GM23338 (cell line): ENCODE measurements around the gene ECE1. TPM values are rescaled to one million over a fixed set of nuclear protein-coding genes. Genes with fewer than 3 reads are reported as not detected.

Source experiments
- ATAC-seq: fragments of 200-7000 bp; cut with Tn5 transposase; 3 replicates; pipeline ENCODE4 v1.9.1; 2020
- DNase-seq: peaks from one replicate; pipeline ENCODE4 v3.0.0-alpha.2; 2015; ENCODE audit warnings: low spot score
- H2AFZ ChIP-seq: fragments of 200-600 bp; sonication (generic); 2 replicates; pipeline ENCODE4 v1.8.0; 2016; ENCODE audit warnings: antibody characterized with exemption, mild to moderate bottlenecking, moderate library complexity
- H3F3A ChIP-seq: fragments of 200-600 bp; sonication (generic); replicated peaks from 2 replicates; pipeline ENCODE4 v1.8.0; 2017; ENCODE audit warnings: antibody characterized with exemption, mixed run types, low read depth
- H3K27ac ChIP-seq: fragments of 200-600 bp; sonication (generic); 2 replicates; pipeline ENCODE4 v1.6.1; 2016; ENCODE audit warnings: low read depth
- H3K27me3 ChIP-seq: fragments of 200-600 bp; sonication (generic); 2 replicates; pipeline ENCODE4 v1.8.0; 2016; ENCODE audit warnings: mild to moderate bottlenecking, mixed run types, moderate library complexity; ENCODE audit not compliant: insufficient read depth
- H3K36me3 ChIP-seq: fragments of 200-600 bp; sonication (generic); 2 replicates; pipeline ENCODE4 v1.8.0; 2016; ENCODE audit warnings: mild to moderate bottlenecking; ENCODE audit not compliant: insufficient read depth
- H3K4me1 ChIP-seq: fragments of 200-600 bp; sonication (generic); 2 replicates; pipeline ENCODE4 v1.8.0; 2016; ENCODE audit warnings: mild to moderate bottlenecking, moderate library complexity; ENCODE audit not compliant: insufficient read depth
- H3K4me2 ChIP-seq: fragments of 200-600 bp; sonication (generic); 2 replicates; pipeline ENCODE4 v1.7.1; 2017; ENCODE audit warnings: mixed run types
- H3K4me3 ChIP-seq: fragments of 200-600 bp; sonication (generic); 2 replicates; pipeline ENCODE4 v1.6.1; 2016; ENCODE audit warnings: mixed run types
- H3K79me2 ChIP-seq: fragments of 200-600 bp; sonication (generic); replicated peaks from 2 replicates; pipeline ENCODE4 v1.8.0; 2017; ENCODE audit warnings: mild to moderate bottlenecking; ENCODE audit not compliant: insufficient read depth
- H3K9me2 ChIP-seq: fragments of 200-600 bp; sonication (generic); 2 replicates; pipeline ENCODE4 v1.8.0; 2017; ENCODE audit not compliant: insufficient read depth
- H4K20me1 ChIP-seq: fragments of 200-600 bp; sonication (generic); replicated peaks from 2 replicates; pipeline ENCODE4 v1.8.0; 2017; ENCODE audit warnings: mild to moderate bottlenecking; ENCODE audit not compliant: insufficient read depth
- H3K27ac Mint-ChIP-seq: 2 replicates; pipeline ENCODE4 v1.8.0; 2020; ENCODE audit warnings: inconsistent platforms, mild to moderate bottlenecking, moderate library complexity, mixed read lengths
- H3K27me3 Mint-ChIP-seq: 3 replicates; pipeline ENCODE4 v1.8.0; 2022; ENCODE audit warnings: low read depth, mild to moderate bottlenecking, moderate library complexity, mixed read lengths, inconsistent platforms; ENCODE audit not compliant: insufficient read depth, poor library complexity
- H3K36me3 Mint-ChIP-seq: 3 replicates; pipeline ENCODE4 v1.8.0; 2021; ENCODE audit warnings: low read depth, mild to moderate bottlenecking, inconsistent platforms, moderate library complexity, mixed read lengths
- H3K4me1 Mint-ChIP-seq: 3 replicates; pipeline ENCODE4 v1.8.0; 2020; ENCODE audit warnings: mild to moderate bottlenecking, inconsistent platforms, mixed read lengths
- H3K4me3 Mint-ChIP-seq: 3 replicates; pipeline ENCODE4 v1.8.0; 2021; ENCODE audit warnings: moderate library complexity, mild to moderate bottlenecking, inconsistent platforms, mixed read lengths
- H3K9me3 Mint-ChIP-seq: 3 replicates; pipeline ENCODE4 v1.8.0; 2020; ENCODE audit warnings: moderate library complexity, mild to moderate bottlenecking, inconsistent platforms, mixed read lengths
- CTCF ChIP-seq, 2 experiments: fragments of 200-600 bp in 1 of 2; sonication (generic) in 1 of 2; conservative IDR thresholded peaks; 2 replicates each; pipeline versions ENCODE4 v1.5.1 to v1.6.1; 2016 to 2017; ENCODE audit warnings: antibody characterized with exemption in 2 of 2, low read depth in 2 of 2, mild to moderate bottlenecking in 2 of 2, moderate library complexity in 1 of 2
- EZH2phosphoT487 ChIP-seq: fragments of 200-600 bp; sonication (generic); IDR thresholded peaks from one replicate; pipeline ENCODE4 v1.8.1; 2018; ENCODE audit warnings: antibody characterized with exemption; ENCODE audit not compliant: unreplicated experiment
- POLR2AphosphoS5 ChIP-seq: IDR thresholded peaks from 2 replicates; pipeline ENCODE4 v1.6.1; 2016; ENCODE audit warnings: antibody characterized with exemption, low read depth
- ZNF114 ChIP-seq: fragments of 250-450 bp; sonication (Bioruptor Pico); IDR thresholded peaks from 2 replicates; pipeline ENCODE4 v1.5.0; 2020; ENCODE audit warnings: mild to moderate bottlenecking, moderate library complexity
- ZNF462 ChIP-seq: fragments of 250-450 bp; sonication (Bioruptor Pico); IDR thresholded peaks from 2 replicates; pipeline ENCODE4 v1.5.0; 2020; ENCODE audit warnings: mild to moderate bottlenecking, moderate library complexity
- polyA plus RNA-seq: library from polyadenylated mRNA; unstranded; fragments of >200 nt; fragmentation: Nextera tagmentation; extraction: Ambion mirVana; gene quantifications from 2 replicates; pipeline ENCODE4 v1.2.1, GENCODE V29; 2016
- total RNA-seq: library from RNA; depleted of rRNA; stranded (reverse); fragments of >200 nt; shearing (Covaris generic); gene quantifications from 2 replicates; pipeline ENCODE4 v1.2.3, GENCODE V29; 2014
- TF ChIP-seq, protein P1 (sequence below): IDR thresholded peaks from one replicate; pipeline ENCODE4 v1.6.1; 2018; ENCODE audit warnings: antibody characterized with exemption; ENCODE audit not compliant: unreplicated experiment

ECE1 gene
- total and polyA plus RNA-seq, 2 experiments from 2014 or later = 11.0 to 45.0 TPM

DNA sequence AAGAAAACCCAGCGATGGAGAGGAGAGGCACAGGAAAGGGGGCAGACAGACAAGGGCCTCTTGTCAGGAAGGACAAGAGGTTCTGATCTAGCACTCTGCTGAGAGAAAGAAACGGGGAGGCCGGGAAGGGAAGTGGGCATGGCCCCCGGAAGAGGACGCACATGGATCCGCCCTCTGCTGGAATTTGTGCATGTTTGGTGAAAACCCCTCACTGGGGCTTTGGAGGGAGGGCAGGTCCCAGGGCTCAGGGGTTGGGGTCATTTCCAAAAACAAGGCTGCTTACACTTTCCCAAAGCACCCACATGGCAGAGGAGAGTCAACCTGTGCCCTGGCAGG, 32.4 kb upstream of the ECE1 start (continued):
- TF ChIP-seq ZNF462 (CRISPR knock-in tag) = no peak
- TF ChIP-seq, protein P1, sequence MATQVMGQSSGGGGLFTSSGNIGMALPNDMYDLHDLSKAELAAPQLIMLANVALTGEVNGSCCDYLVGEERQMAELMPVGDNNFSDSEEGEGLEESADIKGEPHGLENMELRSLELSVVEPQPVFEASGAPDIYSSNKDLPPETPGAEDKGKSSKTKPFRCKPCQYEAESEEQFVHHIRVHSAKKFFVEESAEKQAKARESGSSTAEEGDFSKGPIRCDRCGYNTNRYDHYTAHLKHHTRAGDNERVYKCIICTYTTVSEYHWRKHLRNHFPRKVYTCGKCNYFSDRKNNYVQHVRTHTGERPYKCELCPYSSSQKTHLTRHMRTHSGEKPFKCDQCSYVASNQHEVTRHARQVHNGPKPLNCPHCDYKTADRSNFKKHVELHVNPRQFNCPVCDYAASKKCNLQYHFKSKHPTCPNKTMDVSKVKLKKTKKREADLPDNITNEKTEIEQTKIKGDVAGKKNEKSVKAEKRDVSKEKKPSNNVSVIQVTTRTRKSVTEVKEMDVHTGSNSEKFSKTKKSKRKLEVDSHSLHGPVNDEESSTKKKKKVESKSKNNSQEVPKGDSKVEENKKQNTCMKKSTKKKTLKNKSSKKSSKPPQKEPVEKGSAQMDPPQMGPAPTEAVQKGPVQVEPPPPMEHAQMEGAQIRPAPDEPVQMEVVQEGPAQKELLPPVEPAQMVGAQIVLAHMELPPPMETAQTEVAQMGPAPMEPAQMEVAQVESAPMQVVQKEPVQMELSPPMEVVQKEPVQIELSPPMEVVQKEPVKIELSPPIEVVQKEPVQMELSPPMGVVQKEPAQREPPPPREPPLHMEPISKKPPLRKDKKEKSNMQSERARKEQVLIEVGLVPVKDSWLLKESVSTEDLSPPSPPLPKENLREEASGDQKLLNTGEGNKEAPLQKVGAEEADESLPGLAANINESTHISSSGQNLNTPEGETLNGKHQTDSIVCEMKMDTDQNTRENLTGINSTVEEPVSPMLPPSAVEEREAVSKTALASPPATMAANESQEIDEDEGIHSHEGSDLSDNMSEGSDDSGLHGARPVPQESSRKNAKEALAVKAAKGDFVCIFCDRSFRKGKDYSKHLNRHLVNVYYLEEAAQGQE = no peak
- no peak for TF ChIP-seq POLR2AphosphoS5

- Mint-ChIP-seq H3K27me3 (peaks cover 15% of the 10 kb centered on the region), H3K27ac (peak overlapping the region; percentile 92), H3K4me1 (peaks cover 92% of the 10 kb centered on the region), H3K36me3 (no peaks in the 10 kb centered on the region), H3K4me3 (peak overlapping the region; percentile 37; the same call in 1 of the 3 replicates), H3K9me3 (no peaks in the 10 kb centered on the region)
- TF ChIP-seq ZNF114 (CRISPR knock-in tag) (no peak), CTCF (conservative IDR thresholded peaks at IDR 0.05; ENCODE audit: low read depth in 2 of 2) (peak; percentile 34 to 43; a peak in 3 of 4 replicates), EZH2phosphoT487 (no peak)
- H3K4me3 ChIP-seq = no peak overlapping the region
- H3K27ac ChIP-seq = peak overlapping the region; percentile 90; the same call in 1 of the 2 replicates
- H4K20me1 ChIP-seq = no peaks in the 10 kb centered on the region
- ATAC-seq (peak; percentile 39), DNase-seq (no peak)
- no peaks in the 10 kb centered on the region for H3K27me3 ChIP-seq
- H3K36me3 ChIP-seq = no peaks in the 10 kb centered on the region
- H3F3A ChIP-seq = no peaks in the 10 kb centered on the region
- H3K4me1 ChIP-seq = peaks cover 83% of the 10 kb centered on the region
- H3K79me2 ChIP-seq = peaks cover 20% of the 10 kb centered on the region
- H2AFZ ChIP-seq = no peak overlapping the region
- no peaks in the 10 kb centered on the region for H3K9me2 ChIP-seq
- H3K4me2 ChIP-seq = peak overlapping the region; percentile 73
Measured at GRCh38 chr1:21321963-21322680, 31.9 kb upstream of the ECE1 start.
